GM23248 (cell line): ENCODE measurements around the gene LMNTD1. TPM values are rescaled to one million over a fixed set of nuclear protein-coding genes. Genes with fewer than 3 reads are reported as not detected.

Experiments used
- DNase-seq: peaks from one replicate; pipeline ENCODE4 v3.0.0-alpha.2; 2015
- H2AFZ ChIP-seq: fragments of 200-600 bp; sonication (generic); 2 replicates; pipeline ENCODE4 v1.6.1; 2016; ENCODE audit warnings: antibody characterized with exemption
- H3F3A ChIP-seq: fragments of 200-600 bp; sonication (generic); 2 replicates; pipeline ENCODE4 v1.6.1; 2016; ENCODE audit warnings: mild to moderate bottlenecking, antibody characterized with exemption, mixed run types; ENCODE audit not compliant: insufficient read depth
- H3K27ac ChIP-seq: fragments of 200-600 bp; sonication (generic); 2 replicates; pipeline ENCODE4 v1.5.1; 2016; ENCODE audit warnings: mild to moderate bottlenecking
- H3K27me3 ChIP-seq: fragments of 200-600 bp; sonication (generic); replicated peaks from 2 replicates; pipeline ENCODE4 v1.6.1; 2016; ENCODE audit warnings: mild to moderate bottlenecking; ENCODE audit not compliant: insufficient read depth
- H3K36me3 ChIP-seq: fragments of 200-600 bp; sonication (generic); 2 replicates; pipeline ENCODE4 v1.6.1; 2016; ENCODE audit warnings: low read depth, mild to moderate bottlenecking
- H3K4me1 ChIP-seq: fragments of 200-600 bp; sonication (generic); 2 replicates; pipeline ENCODE4 v1.6.1; 2016; ENCODE audit warnings: mild to moderate bottlenecking; ENCODE audit not compliant: insufficient read depth
- H3K4me2 ChIP-seq: fragments of 200-600 bp; sonication (generic); one replicate; pipeline ENCODE4 v1.6.1; 2016; ENCODE audit warnings: mild to moderate bottlenecking; ENCODE audit not compliant: unreplicated experiment
- H3K4me3 ChIP-seq: fragments of 200-600 bp; sonication (generic); 2 replicates; pipeline ENCODE4 v1.5.1; 2016; ENCODE audit warnings: mild to moderate bottlenecking
- H3K79me2 ChIP-seq: fragments of 200-600 bp; sonication (generic); 2 replicates; pipeline ENCODE4 v1.6.1; 2016; ENCODE audit warnings: mild to moderate bottlenecking; ENCODE audit not compliant: insufficient read depth
- H3K9ac ChIP-seq: fragments of 200-600 bp; sonication (generic); 2 replicates; pipeline ENCODE4 v1.6.1; 2016; ENCODE audit warnings: mild to moderate bottlenecking
- H3K9me2 ChIP-seq: fragments of 200-600 bp; sonication (generic); 2 replicates; pipeline ENCODE4 v1.6.1; 2016; ENCODE audit warnings: mixed run types, mild to moderate bottlenecking, moderate library complexity; ENCODE audit not compliant: insufficient read depth
- H3K9me3 ChIP-seq: fragments of 200-600 bp; sonication (generic); one replicate; pipeline ENCODE4 v1.6.1; 2017; ENCODE audit warnings: low read depth
- H4K20me1 ChIP-seq: fragments of 200-600 bp; sonication (generic); 2 replicates; pipeline ENCODE4 v1.6.0; 2016; ENCODE audit not compliant: insufficient read depth
- EZH2 ChIP-seq: fragments of 200-600 bp; sonication (generic); IDR thresholded peaks from 2 replicates; pipeline ENCODE4 v1.6.1; 2018; ENCODE audit warnings: antibody characterized with exemption, mild to moderate bottlenecking; ENCODE audit not compliant: insufficient read depth, poor library complexity, severe bottlenecking
- EZH2phosphoT487 ChIP-seq: fragments of 200-600 bp; sonication (generic); IDR thresholded peaks from 2 replicates; pipeline ENCODE4 v1.6.1; 2018; ENCODE audit warnings: antibody characterized with exemption, moderate library complexity, mild to moderate bottlenecking, low read depth; ENCODE audit not compliant: insufficient read depth
- WGBS, 2 experiments: methylation state at CpG; one replicate each; pipeline ENCODE4 v1.1.6; 2015 to 2017; ENCODE audit warnings: low lambda C conversion rate in 2 of 2, low coverage in 1 of 2; ENCODE audit errors: missing lambda C conversion rate in 2 of 2; 5-methylcytosine and 5-hydroxymethylcytosine counted together
- in situ Hi-C: fragments of 300-500 bp; cut with MboI; formaldehyde crosslinking; loops from 2 replicates; pipeline ENCODE4 v1.15.0; 2020
- polyA plus RNA-seq: library from polyadenylated mRNA; unstranded; fragments of >200 nt; fragmentation: Nextera tagmentation; extraction: Ambion mirVana; gene quantifications from 2 replicates; pipeline ENCODE4 v1.2.1, GENCODE V29; 2016
- total RNA-seq: library from RNA; depleted of rRNA; stranded (reverse); fragments of >200 nt; shearing (Covaris generic); gene quantifications from 2 replicates; pipeline ENCODE4 v1.2.3, GENCODE V29; 2014

Gene LMNTD1
- total and polyA plus RNA-seq, 2 experiments from 2014 or later = 0.43 to 0.58 TPM

DNA sequence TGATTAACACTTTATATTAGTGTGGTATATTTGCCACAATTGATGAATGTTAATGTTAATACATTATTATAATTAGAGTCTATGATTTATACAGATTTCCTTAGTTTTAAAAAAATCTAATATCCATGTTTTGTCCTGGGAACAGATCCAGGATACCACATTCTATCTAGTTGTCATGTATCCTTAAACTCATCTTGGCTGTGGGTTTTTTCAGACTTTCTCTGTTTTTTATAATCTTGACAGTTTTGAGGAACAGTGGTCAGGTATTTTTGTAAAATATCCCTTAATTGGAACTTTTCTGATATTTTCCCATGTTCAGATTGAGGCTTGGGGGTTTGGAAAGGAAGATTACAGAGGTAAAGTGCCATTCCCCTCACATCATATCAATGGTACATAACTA is 104.1 kb downstream of the LMNTD1 start:
- Histone ChIP-seq H3K27me3 (no peaks in the 10 kb centered on the region), H3K9ac (no peak overlapping the region), H3K36me3 (no peaks in the 10 kb centered on the region), H3K79me2 (no peaks in the 10 kb centered on the region), H4K20me1 (no peaks in the 10 kb centered on the region), H3F3A (no peaks in the 10 kb centered on the region), H3K4me1 (no peaks in the 10 kb centered on the region), H2AFZ (no peak overlapping the region), H3K4me2 (no peak overlapping the region), H3K9me3 (no peaks in the 10 kb centered on the region), H3K4me3 (no peak overlapping the region), H3K9me2 (no peaks in the 10 kb centered on the region), H3K27ac (no peak overlapping the region)
- no peak for TF ChIP-seq EZH2
- TF ChIP-seq EZH2phosphoT487 = no peak
- in situ Hi-C loops = loop anchor here (25.0 kb wide), 1 partner anchor 563 kb away; no protein-coding TSS in a partner anchor
- no peak for DNase-seq

DNA sequence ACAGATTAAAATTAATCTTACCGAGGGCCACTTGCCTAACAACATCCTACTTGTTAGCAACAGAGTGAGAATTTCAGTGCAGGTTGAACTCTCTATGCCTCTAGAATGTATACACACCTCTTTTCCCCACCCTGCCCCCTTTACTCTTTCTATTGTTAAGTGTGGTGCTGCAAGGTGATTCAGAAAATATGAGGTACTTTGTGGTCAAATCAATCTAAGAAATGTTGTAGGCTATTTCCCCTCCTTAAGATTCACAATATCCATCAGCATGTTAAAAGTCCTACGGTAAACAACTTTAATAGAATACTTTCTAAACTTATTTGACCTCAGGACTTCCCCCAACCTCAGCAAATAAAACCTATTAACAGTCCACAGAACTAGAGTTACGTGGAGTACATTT is 106.0 kb downstream of the LMNTD1 start:
- no peaks in the 10 kb centered on the region for H3K79me2 ChIP-seq
- no peaks in the 10 kb centered on the region for H3F3A ChIP-seq
- H3K27ac ChIP-seq = no peak overlapping the region
- H3K9ac ChIP-seq = no peak overlapping the region
- no peak for DNase-seq
- WGBS, 2 experiments = 91% methylated on average over 3 of the region's 3 CpGs
- no peaks in the 10 kb centered on the region for H3K27me3 ChIP-seq
- no peak overlapping the region for H3K4me3 ChIP-seq
- in situ Hi-C loops = loop anchor here (25.0 kb wide), 1 partner anchor 565 kb away; no protein-coding TSS in a partner anchor
- H2AFZ ChIP-seq = no peak overlapping the region
- no peaks in the 10 kb centered on the region for H3K4me1 ChIP-seq
- no peaks in the 10 kb centered on the region for H3K9me2 ChIP-seq
- H3K9me3 ChIP-seq = no peaks in the 10 kb centered on the region
- no peak overlapping the region for H3K4me2 ChIP-seq
- H3K36me3 ChIP-seq = no peaks in the 10 kb centered on the region
- no peaks in the 10 kb centered on the region for H4K20me1 ChIP-seq
- no peak for TF ChIP-seq EZH2phosphoT487
- TF ChIP-seq EZH2 = no peak

DNA sequence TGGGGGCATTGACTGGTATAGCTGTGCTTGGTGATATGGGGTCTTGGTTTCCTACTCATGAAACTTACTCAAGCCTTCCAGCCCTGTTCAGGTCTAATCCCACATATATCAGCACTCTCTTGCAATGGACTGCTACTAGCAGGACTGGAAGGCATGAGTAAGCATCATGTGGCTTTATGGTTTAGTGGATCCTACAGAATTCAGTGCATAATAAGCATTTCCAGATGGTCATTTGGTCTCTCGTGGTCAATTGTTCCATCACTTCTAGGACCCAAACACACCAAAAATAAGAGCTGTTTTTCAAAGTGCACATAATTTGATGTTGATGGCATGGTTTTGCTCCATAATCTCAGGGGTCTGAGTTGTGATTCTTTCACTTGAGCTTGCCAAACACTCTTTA is 114.4 kb downstream of the LMNTD1 start:
- no peak for TF ChIP-seq EZH2
- no peak for TF ChIP-seq EZH2phosphoT487
- no peaks in the 10 kb centered on the region for H3K9me3 ChIP-seq
- H3F3A ChIP-seq = no peaks in the 10 kb centered on the region
- H3K79me2 ChIP-seq = no peaks in the 10 kb centered on the region
- H2AFZ ChIP-seq = no peak overlapping the region
- H3K36me3 ChIP-seq = no peaks in the 10 kb centered on the region
- in situ Hi-C loops = loop anchor here (25.0 kb wide), 1 partner anchor 574 kb away; no protein-coding TSS in a partner anchor
- H3K4me3 ChIP-seq = no peak overlapping the region
- no peak overlapping the region for H3K9ac ChIP-seq
- H3K4me2 ChIP-seq = no peak overlapping the region
- H4K20me1 ChIP-seq = no peaks in the 10 kb centered on the region
- peak; percentile 66 for DNase-seq
- H3K27me3 ChIP-seq = no peaks in the 10 kb centered on the region
- WGBS, 2 experiments = 58 to 63% methylated on average over 1 of the region's 1 CpG
- peaks cover 12% of the 10 kb centered on the region for H3K4me1 ChIP-seq
- H3K9me2 ChIP-seq = no peaks in the 10 kb centered on the region
- no peak overlapping the region for H3K27ac ChIP-seq

DNA sequence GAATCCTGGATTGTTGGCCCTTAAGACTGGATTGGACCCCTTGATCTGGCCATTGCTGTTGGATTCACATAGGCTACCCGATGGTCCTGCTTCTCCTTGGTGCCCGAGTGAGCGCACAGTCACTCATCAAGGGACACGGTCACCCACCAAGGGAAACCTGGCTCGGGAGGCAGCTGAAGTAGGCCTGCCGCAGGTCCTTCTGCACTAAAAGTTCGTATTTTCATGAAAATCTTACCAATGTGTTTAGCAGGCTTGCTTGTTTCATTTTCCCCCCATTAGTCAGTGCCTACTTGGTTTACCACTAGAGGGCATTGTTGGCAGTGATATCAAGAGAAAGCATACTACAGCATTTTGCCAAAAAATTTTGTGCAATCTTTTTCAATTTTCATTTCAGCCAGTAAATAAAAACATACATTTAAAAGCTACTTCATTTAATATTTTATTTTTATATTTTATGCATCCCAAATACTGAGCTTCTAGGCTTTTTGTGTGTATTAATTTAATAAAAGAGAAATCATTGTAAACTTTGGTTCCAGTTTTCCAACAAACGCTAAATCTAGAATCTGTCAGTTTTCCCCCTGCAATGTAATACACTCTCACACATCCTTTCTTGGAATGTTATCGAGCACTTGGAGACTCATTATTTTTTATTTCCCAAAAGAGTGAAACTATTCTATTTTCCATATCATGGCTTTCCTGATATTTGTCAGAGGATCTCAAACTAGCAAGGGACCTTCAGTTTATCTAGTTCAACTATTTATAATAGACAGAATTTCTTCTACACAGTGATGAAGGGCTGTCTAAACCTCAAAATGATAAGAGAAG is 116.7 kb downstream of the LMNTD1 start:
- Histone ChIP-seq H3F3A (no peaks in the 10 kb centered on the region), H3K27ac (no peak overlapping the region), H3K9me2 (no peaks in the 10 kb centered on the region), H3K4me2 (peak overlapping the region; percentile 87), H3K4me1 (peaks cover 13% of the 10 kb centered on the region), H3K4me3 (peak overlapping the region; percentile 68), H3K79me2 (no peaks in the 10 kb centered on the region), H3K9me3 (no peaks in the 10 kb centered on the region), H3K27me3 (no peaks in the 10 kb centered on the region), H3K36me3 (no peaks in the 10 kb centered on the region), H4K20me1 (no peaks in the 10 kb centered on the region), H3K9ac (peak overlapping the region; percentile 74), H2AFZ (peak overlapping the region; percentile 95)
- peak; percentile 88 for DNase-seq
- in situ Hi-C loops = loop anchor here (25.0 kb wide), 1 partner anchor 576 kb away; no protein-coding TSS in a partner anchor
- 21 to 28% methylated on average over 9 of the region's 9 CpGs for WGBS, 2 experiments
- no peak for TF ChIP-seq EZH2
- no peak for TF ChIP-seq EZH2phosphoT487
